ENCODE results near the gene SHLD1.
"Not testable (repeated sequence)": the region's sequence is repeated elsewhere in the genome, so short reads cannot be mapped to it uniquely, and the experiment has no call there.

GRCh38 chr20:5781367-5781766 lies 31.2 kb downstream of the SHLD1 start:
- TF ChIP-seq CTCF, POLR2A (IDR thresholded peaks at IDR 0.05): not testable (repeated sequence)
